GM12878 (cell line): ENCODE data around the gene DDX39A. TPM values are rescaled to one million over a fixed set of nuclear protein-coding genes. Genes with fewer than 3 reads are reported as not detected.

Source experiments
- ATF7 ChIP-seq: fragments of 450-650 bp; IDR thresholded peaks from 2 replicates; pipeline ENCODE4 v1.6.1; 2016; ENCODE audit warnings: low read depth, mild to moderate bottlenecking
- CREB1 ChIP-seq: IDR thresholded peaks from 2 replicates; pipeline ENCODE4 v1.6.1; 2012; ENCODE audit warnings: low read depth, mild to moderate bottlenecking, inconsistent platforms
- EED ChIP-seq: sonication (generic); IDR thresholded peaks from 2 replicates; pipeline ENCODE4 v1.6.1; 2016; ENCODE audit warnings: antibody characterized with exemption, low read depth
- ELK1 ChIP-seq: IDR thresholded peaks from 2 replicates; pipeline ENCODE4 v1.6.1; 2012; ENCODE audit warnings: low read depth, low read length, improper control_type of control experiment
- FOXK2 ChIP-seq: fragments of 450-650 bp; IDR thresholded peaks from 2 replicates; pipeline ENCODE4 v1.6.1; 2017; ENCODE audit warnings: mild to moderate bottlenecking, moderate library complexity
- GABPA ChIP-seq: IDR thresholded peaks from 2 replicates; pipeline ENCODE4 v1.6.1; 2014; ENCODE audit warnings: antibody characterized with exemption, low read depth, mild to moderate bottlenecking, inconsistent platforms
- HDAC2 ChIP-seq: fragments of 200-600 bp; sonication (generic); IDR thresholded peaks from 2 replicates; pipeline ENCODE4 v1.6.1; 2017
- HDAC6 ChIP-seq: fragments of 200-600 bp; sonication (generic); IDR thresholded peaks from one replicate; pipeline ENCODE4 v1.8.0; 2017; ENCODE audit warnings: antibody characterized with exemption; ENCODE audit not compliant: unreplicated experiment
- IRF4 ChIP-seq: IDR thresholded peaks from 2 replicates; pipeline ENCODE4 v1.6.1; 2011; ENCODE audit warnings: low read depth, low read length
- NR2C1 ChIP-seq: fragments of 450-650 bp; IDR thresholded peaks from 2 replicates; pipeline ENCODE4 v1.6.1; 2017; ENCODE audit warnings: antibody characterized with exemption, mild to moderate bottlenecking, moderate library complexity
- NR2F1 ChIP-seq: fragments of 450-650 bp; conservative IDR thresholded peaks from 2 replicates; pipeline ENCODE4 v1.6.1; 2017; ENCODE audit warnings: mild to moderate bottlenecking
- PML ChIP-seq: IDR thresholded peaks from 2 replicates; pipeline ENCODE4 v1.6.1; 2012; ENCODE audit warnings: low read length, inconsistent platforms
- POLR2AphosphoS5 ChIP-seq: IDR thresholded peaks from 2 replicates; pipeline ENCODE4 v1.6.1; 2011; ENCODE audit warnings: mild to moderate bottlenecking, low read length, inconsistent platforms
- PRDM15 ChIP-seq: fragments of 450-650 bp; formaldehyde crosslinking; IDR thresholded peaks from 2 replicates; pipeline ENCODE4 v1.4.0; 2020; ENCODE audit warnings: mild to moderate bottlenecking, moderate library complexity
- RAD51 ChIP-seq: fragments of 450-650 bp; IDR thresholded peaks from 2 replicates; pipeline ENCODE4 v1.6.1; 2016; ENCODE audit warnings: moderate library complexity, mild to moderate bottlenecking, inconsistent platforms
- RELB ChIP-seq: fragments of 450-650 bp; IDR thresholded peaks from 2 replicates; pipeline ENCODE4 v1.6.1; 2017; ENCODE audit warnings: low read depth, mild to moderate bottlenecking, moderate library complexity
- SMAD5 ChIP-seq: IDR thresholded peaks from 2 replicates; pipeline ENCODE4 v1.6.1; 2016; ENCODE audit warnings: antibody characterized with exemption, low read depth
- SMC3 ChIP-seq: IDR thresholded peaks from 2 replicates; pipeline ENCODE4 v1.6.1; 2011; ENCODE audit warnings: low read length, improper control_type of control experiment, borderline replicate concordance
- SUPT20H ChIP-seq: IDR thresholded peaks from 2 replicates; pipeline ENCODE4 v1.6.1; 2011; ENCODE audit warnings: low read depth, mild to moderate bottlenecking, low read length, moderate library complexity, borderline replicate concordance; ENCODE audit not compliant: control insufficient read depth
- polyA plus RNA-seq, 11 experiments: library from polyadenylated mRNA; depleted of rRNA in 4 of 11; unstranded in 6 of 11; stranded (reverse) in 5 of 11; fragments of >200 nt; fragmentation: Nextera tagmentation in 4 of 11; fragmentation: Illumina TruSeq in 1 of 11; extraction: Ambion mirVana in 4 of 11; extraction: Trizol in 1 of 11; gene quantifications; 1 replicate in 1 of 11; 2 replicates in 10 of 11; pipeline versions ENCODE4 v1.2.1 to v1.2.3, GENCODE V29; 2011 to 2016; ENCODE audit warnings: inconsistent platforms in 2 of 11, missing spikeins in 2 of 11, low read depth in 1 of 11
- total RNA-seq, 4 experiments: library from RNA; depleted of rRNA in 3 of 4; stranded (reverse); fragments of >200 nt in 3 of 4; fragmentation: Illumina TruSeq in 1 of 4; extraction: Trizol in 1 of 4; gene quantifications; 2 replicates each; pipeline versions ENCODE4 v1.2.1 to v1.2.3, GENCODE V29; 2013 to 2021

DDX39A gene
- total and polyA plus RNA-seq, 10 of the 15 experiments (the other 5 are each of a cell fraction or from before 2014, with no cell fraction given): 113 to 378 (median 224) TPM

- no peak for TF ChIP-seq PRDM15 (CRISPR knock-in tag)
- no peak for TF ChIP-seq SUPT20H
- TF ChIP-seq HDAC6: no peak
- peak; percentile 56 for TF ChIP-seq RAD51
- TF ChIP-seq NR2C1: no peak
- TF ChIP-seq EED: no peak
- no peak for TF ChIP-seq FOXK2
- TF ChIP-seq ATF7: no peak
- no peak for TF ChIP-seq NR2F1
- no peak for TF ChIP-seq PML
- no peak for TF ChIP-seq ELK1
- TF ChIP-seq RELB: no peak
- no peak for TF ChIP-seq HDAC2
- TF ChIP-seq CREB1: no peak
- TF ChIP-seq POLR2AphosphoS5: no peak
- no peak for TF ChIP-seq GABPA
- no peak for TF ChIP-seq SMC3
- no peak for TF ChIP-seq IRF4
- TF ChIP-seq SMAD5: no peak
- TF ChIP-seq, all 136 proteins: peak for 12
Measured at GRCh38 chr19:14433554-14434501, 14.7 kb upstream of the DDX39A start (continued).
